Lower lobe of right lung (tissue), 2 donors: ENCODE measurements around the gene ORC5. TPM values are rescaled to one million over a fixed set of nuclear protein-coding genes. Genes with fewer than 3 reads are reported as not detected.

Experiments
- ATAC-seq, 2 donors: fragments of 200-7000 bp; cut with Tn5 transposase; one replicate each; pipeline ENCODE4 v1.9.1; 2020 to 2022; ENCODE audit warnings: mild to moderate bottlenecking in 2 of 2, moderate library complexity in 2 of 2
- DNase-seq: peaks from one replicate; pipeline ENCODE4 v3.0.0-alpha.2; 2020
- H3K27ac ChIP-seq: fragments of 200-600 bp; one replicate; pipeline ENCODE4 v1.8.0; 2022
- H3K27me3 ChIP-seq: fragments of 200-600 bp; one replicate; pipeline ENCODE4 v1.8.0; 2022; ENCODE audit warnings: low read depth
- H3K36me3 ChIP-seq: fragments of 200-600 bp; one replicate; pipeline ENCODE4 v1.8.0; 2022; ENCODE audit warnings: mild to moderate bottlenecking
- H3K4me1 ChIP-seq: fragments of 200-600 bp; one replicate; pipeline ENCODE4 v1.8.0; 2022
- H3K4me3 ChIP-seq: fragments of 200-600 bp; one replicate; pipeline ENCODE4 v1.8.0; 2022; ENCODE audit warnings: mild to moderate bottlenecking
- H3K9me3 ChIP-seq: fragments of 200-600 bp; one replicate; pipeline ENCODE4 v1.8.0; 2022
- intact Hi-C: fragments of 100-400 bp; cut with DNase I; formaldehyde crosslinking; loops from one replicate; pipeline ENCODE4 v1.11.0; 2022
- total RNA-seq: library from RNA; stranded (reverse); fragmentation: NEBNext Ultra II Directional; extraction: Animal tissue kit (Norgen Biotek cat#: 25700); gene quantifications from one replicate; pipeline ENCODE4 v1.2.1, GENCODE V29; 2021
- TF ChIP-seq, protein P1 (sequence below): fragments of 200-600 bp; IDR thresholded peaks from one replicate; pipeline ENCODE4 v1.8.0; 2022; ENCODE audit warnings: antibody characterized with exemption, mild to moderate bottlenecking
- donor health status: DM: no; HTN: yes; CAD: no; lungs with severe emphysema.

The ORC5 gene
- total RNA-seq, 1 donor from 2014 or later: 16.0 TPM

DNA sequence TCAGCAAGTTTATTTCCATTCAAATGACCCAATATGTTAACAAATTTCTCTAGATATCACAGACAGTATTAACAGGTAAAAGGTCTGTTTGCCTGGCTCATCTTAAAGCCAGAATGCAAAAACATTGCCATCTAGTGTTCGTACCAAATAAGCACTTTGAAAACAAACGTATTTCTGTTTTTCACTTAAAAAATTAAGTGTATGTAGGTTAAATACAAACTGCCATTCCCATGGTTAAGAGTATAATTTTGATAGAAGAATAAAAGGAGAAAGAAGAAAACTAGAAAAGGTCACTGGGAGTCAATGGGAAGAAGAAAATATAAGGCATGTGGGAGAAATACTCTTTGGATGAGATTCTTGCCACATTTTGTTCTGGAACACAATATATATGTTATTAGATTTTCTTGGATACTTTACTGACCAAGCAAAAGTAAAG lies 51.0 kb downstream of the ORC5 start:
- no peak for ATAC-seq
- intact Hi-C loops: no loop called here
- no peaks in the 10 kb centered on the region for H3K4me1 ChIP-seq
- peaks cover 6% of the 10 kb centered on the region for H3K36me3 ChIP-seq
- no peaks in the 10 kb centered on the region for H3K27me3 ChIP-seq
- H3K9me3 ChIP-seq: no peaks in the 10 kb centered on the region
- H3K4me3 ChIP-seq: no peak overlapping the region
- no peak overlapping the region for H3K27ac ChIP-seq
- no peak for DNase-seq
- TF ChIP-seq, protein P1, sequence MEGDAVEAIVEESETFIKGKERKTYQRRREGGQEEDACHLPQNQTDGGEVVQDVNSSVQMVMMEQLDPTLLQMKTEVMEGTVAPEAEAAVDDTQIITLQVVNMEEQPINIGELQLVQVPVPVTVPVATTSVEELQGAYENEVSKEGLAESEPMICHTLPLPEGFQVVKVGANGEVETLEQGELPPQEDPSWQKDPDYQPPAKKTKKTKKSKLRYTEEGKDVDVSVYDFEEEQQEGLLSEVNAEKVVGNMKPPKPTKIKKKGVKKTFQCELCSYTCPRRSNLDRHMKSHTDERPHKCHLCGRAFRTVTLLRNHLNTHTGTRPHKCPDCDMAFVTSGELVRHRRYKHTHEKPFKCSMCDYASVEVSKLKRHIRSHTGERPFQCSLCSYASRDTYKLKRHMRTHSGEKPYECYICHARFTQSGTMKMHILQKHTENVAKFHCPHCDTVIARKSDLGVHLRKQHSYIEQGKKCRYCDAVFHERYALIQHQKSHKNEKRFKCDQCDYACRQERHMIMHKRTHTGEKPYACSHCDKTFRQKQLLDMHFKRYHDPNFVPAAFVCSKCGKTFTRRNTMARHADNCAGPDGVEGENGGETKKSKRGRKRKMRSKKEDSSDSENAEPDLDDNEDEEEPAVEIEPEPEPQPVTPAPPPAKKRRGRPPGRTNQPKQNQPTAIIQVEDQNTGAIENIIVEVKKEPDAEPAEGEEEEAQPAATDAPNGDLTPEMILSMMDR: peak; percentile 47

DNA sequence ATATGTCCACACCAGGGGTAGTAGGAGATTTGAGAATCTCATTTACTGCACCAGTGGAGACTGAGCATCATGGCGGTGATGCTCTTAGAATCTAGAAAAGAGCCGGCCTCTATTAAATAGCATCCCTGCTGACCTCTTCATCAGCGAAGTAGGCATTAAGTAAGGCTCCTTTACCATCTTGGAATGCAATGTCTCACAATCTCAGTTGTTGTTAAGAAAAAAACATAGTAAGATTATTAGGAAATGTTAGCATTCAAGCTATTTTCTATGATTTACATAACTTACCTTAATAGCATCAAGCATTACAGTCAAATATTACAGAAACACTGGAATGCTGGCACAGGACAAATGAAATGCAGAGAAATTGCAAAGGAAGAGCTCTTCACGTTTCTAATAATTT lies 54.5 kb downstream of the ORC5 start:
- Histone ChIP-seq H3K4me3 (no peak overlapping the region), H3K27ac (no peak overlapping the region), H3K27me3 (no peaks in the 10 kb centered on the region), H3K9me3 (no peaks in the 10 kb centered on the region), H3K4me1 (no peaks in the 10 kb centered on the region), H3K36me3 (no peaks in the 10 kb centered on the region)
- ATAC-seq: no peak
- no peak for DNase-seq
- intact Hi-C loops: no loop called here
- TF ChIP-seq, protein P1: no peak

DNA sequence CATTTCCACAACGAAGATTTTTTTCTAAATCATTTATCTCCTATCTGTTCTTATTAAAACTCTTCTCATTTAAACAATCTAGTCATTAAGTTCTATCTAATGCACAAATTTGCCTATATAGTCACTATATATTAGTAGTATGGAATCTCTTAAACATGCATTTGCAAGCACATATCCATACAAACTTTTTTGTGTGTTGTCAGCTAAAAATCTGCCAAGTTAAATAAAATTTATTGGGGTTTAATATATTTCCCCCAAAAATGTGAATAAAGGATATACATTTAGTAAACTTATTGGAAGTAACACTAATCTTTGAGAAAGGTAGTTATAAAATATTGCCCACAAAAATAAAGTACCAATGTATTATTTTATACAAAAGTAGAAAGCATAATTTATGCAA lies 55.3 kb downstream of the ORC5 start:
- intact Hi-C loops: no loop called here
- no peaks in the 10 kb centered on the region for H3K9me3 ChIP-seq
- H3K4me1 ChIP-seq: no peaks in the 10 kb centered on the region
- no peaks in the 10 kb centered on the region for H3K27me3 ChIP-seq
- no peak overlapping the region for H3K4me3 ChIP-seq
- ATAC-seq: no peak
- no peak overlapping the region for H3K27ac ChIP-seq
- no peaks in the 10 kb centered on the region for H3K36me3 ChIP-seq
- TF ChIP-seq, protein P1: no peak
- DNase-seq: no peak

DNA sequence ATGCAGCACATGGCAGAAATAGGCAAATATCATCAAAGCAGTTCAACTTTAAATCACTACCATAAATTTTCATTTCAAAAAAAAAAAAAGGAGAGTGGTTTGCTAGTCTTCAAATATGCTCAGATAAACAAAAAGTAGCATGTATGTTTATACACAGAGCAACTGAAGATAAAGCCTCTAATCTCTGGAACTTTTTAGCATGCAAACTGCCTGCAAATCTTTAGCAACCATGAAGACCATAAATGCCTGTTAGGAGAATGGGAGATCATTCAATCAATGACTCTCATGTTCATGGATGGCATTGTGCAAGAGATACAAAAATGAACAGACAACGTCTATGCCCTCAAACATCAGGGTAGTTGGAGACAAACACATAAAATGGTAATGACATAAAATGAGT lies 57.3 kb downstream of the ORC5 start:
- Histone ChIP-seq H3K4me1 (no peaks in the 10 kb centered on the region), H3K4me3 (no peak overlapping the region), H3K27ac (no peak overlapping the region), H3K36me3 (no peaks in the 10 kb centered on the region), H3K9me3 (no peaks in the 10 kb centered on the region), H3K27me3 (no peaks in the 10 kb centered on the region)
- intact Hi-C loops: no loop called here
- DNase-seq (no peak), ATAC-seq (no peak)
- TF ChIP-seq, protein P1: no peak

DNA sequence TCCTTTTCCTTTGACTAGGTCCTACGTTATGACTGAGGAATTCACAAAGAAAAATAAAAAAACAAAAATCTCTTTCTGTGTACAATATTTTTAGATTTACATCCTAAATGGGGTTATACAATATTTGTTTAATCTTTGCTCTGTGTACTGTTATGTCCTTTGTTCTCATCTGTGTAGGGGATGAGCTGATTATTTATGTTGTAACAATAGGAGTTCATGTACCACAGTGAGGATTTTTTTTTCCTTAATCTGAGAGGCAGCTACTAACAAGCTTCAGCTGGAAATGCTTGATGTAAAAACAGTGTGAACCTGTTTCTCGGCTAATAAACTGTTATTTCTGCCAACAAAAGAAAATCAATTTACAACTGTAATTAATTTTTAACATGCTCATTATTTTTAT lies 58.0 kb downstream of the ORC5 start:
- no peaks in the 10 kb centered on the region for H3K9me3 ChIP-seq
- H3K36me3 ChIP-seq: no peaks in the 10 kb centered on the region
- TF ChIP-seq, protein P1: no peak
- intact Hi-C loops: no loop called here
- no peak overlapping the region for H3K27ac ChIP-seq
- no peak for DNase-seq
- ATAC-seq: no peak
- H3K4me1 ChIP-seq: no peaks in the 10 kb centered on the region
- no peaks in the 10 kb centered on the region for H3K27me3 ChIP-seq
- H3K4me3 ChIP-seq: no peak overlapping the region

DNA sequence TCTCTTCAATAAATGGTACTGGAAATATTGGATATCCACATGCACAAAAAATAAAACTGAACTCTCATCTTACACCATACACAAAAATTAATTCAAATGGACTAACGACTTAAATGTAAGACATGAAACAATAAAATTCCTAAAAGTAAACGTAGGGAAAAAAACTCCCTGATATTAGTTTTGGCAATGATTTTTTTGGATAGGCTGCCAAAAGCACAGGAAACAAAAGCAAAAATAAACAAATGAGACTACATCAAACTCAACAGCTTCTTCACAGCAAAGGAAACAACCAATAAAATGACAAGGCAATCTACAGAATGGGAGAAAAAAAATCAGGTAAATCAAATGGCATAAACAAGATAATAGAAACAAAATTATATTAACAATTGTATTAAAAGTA lies 65.7 kb downstream of the ORC5 start:
- ATAC-seq (no peak), DNase-seq (no peak)
- H3K36me3 ChIP-seq: peaks cover 3% of the 10 kb centered on the region
- no peaks in the 10 kb centered on the region for H3K27me3 ChIP-seq
- H3K27ac ChIP-seq: no peak overlapping the region
- intact Hi-C loops: no loop called here
- H3K4me3 ChIP-seq: no peak overlapping the region
- no peaks in the 10 kb centered on the region for H3K4me1 ChIP-seq
- TF ChIP-seq, protein P1: no peak
- H3K9me3 ChIP-seq: no peaks in the 10 kb centered on the region
